GM23338 (cell line): Measurements from ENCODE around the gene TNS3.

Experiments used
- CREB1 ChIP-seq: fragments of 250-450 bp; sonication (Bioruptor Pico); IDR thresholded peaks from 2 replicates; pipeline ENCODE4 v1.5.0; 2020; ENCODE audit warnings: low read depth, mild to moderate bottlenecking, moderate library complexity
- EZH2 ChIP-seq: fragments of 200-600 bp; sonication (generic); IDR thresholded peaks from one replicate; pipeline ENCODE4 v1.8.0; 2017; ENCODE audit warnings: antibody characterized with exemption, mild to moderate bottlenecking, low read depth; ENCODE audit not compliant: unreplicated experiment
- EZH2phosphoT487 ChIP-seq: fragments of 200-600 bp; sonication (generic); IDR thresholded peaks from one replicate; pipeline ENCODE4 v1.8.1; 2018; ENCODE audit warnings: antibody characterized with exemption; ENCODE audit not compliant: unreplicated experiment
- JUNB ChIP-seq: IDR thresholded peaks from one replicate; pipeline ENCODE4 v1.6.1; 2016; ENCODE audit warnings: antibody characterized with exemption; ENCODE audit not compliant: unreplicated experiment
- POLR2AphosphoS5 ChIP-seq: IDR thresholded peaks from 2 replicates; pipeline ENCODE4 v1.6.1; 2016; ENCODE audit warnings: antibody characterized with exemption, low read depth
- ZNF114 ChIP-seq: fragments of 250-450 bp; sonication (Bioruptor Pico); IDR thresholded peaks from 2 replicates; pipeline ENCODE4 v1.5.0; 2020; ENCODE audit warnings: mild to moderate bottlenecking, moderate library complexity
- TF ChIP-seq, protein P1 (sequence below), 2 experiments: fragments of 200-600 bp in 1 of 2; sonication (generic) in 1 of 2; conservative IDR thresholded peaks; 2 replicates each; pipeline versions ENCODE4 v1.5.1 to v1.6.1; 2016 to 2017; ENCODE audit warnings: antibody characterized with exemption in 2 of 2, low read depth in 2 of 2, mild to moderate bottlenecking in 2 of 2, moderate library complexity in 1 of 2
- TF ChIP-seq, protein P2 (sequence below): IDR thresholded peaks from one replicate; pipeline ENCODE4 v1.6.1; 2018; ENCODE audit warnings: antibody characterized with exemption; ENCODE audit not compliant: unreplicated experiment
- TF ChIP-seq, protein P3 (sequence below): fragments of 250-450 bp; sonication (Bioruptor Pico); IDR thresholded peaks from 2 replicates; pipeline ENCODE4 v1.5.0; 2020; ENCODE audit warnings: mild to moderate bottlenecking, moderate library complexity
- TF ChIP-seq, protein P4 (sequence below): IDR thresholded peaks from 2 replicates; pipeline ENCODE4 v1.6.1; 2016; ENCODE audit warnings: antibody characterized with exemption

DNA sequence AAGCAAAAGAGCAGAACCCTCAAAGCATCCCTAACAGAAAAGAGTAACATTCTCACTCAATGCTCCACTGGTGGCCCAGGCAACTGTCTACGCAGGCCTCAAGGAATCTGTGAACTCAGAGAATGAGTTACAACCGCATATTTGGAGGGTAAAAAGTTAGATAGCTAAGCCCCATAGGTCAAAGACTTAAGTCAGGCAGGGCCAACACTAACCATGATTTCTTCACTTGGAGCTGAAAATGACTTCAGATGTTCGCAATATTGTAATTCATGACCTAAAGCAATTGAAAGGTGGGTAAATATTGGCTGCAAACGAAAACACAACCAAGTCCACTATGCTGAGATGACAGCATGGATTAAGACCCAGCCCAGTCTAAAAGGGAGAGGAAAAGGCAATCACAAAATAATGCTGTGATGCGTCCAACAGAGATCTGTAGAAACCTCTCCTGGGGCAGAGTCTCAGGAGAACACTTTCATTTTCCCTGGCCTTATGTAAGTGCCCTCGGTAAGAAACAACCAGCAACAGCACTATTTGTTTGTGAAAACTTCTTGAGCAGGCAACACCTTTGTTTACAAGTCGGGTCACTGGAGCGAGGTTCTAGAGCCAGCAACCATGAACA lies 176.5 kb downstream of the TNS3 start:
- TF ChIP-seq, protein P1, sequence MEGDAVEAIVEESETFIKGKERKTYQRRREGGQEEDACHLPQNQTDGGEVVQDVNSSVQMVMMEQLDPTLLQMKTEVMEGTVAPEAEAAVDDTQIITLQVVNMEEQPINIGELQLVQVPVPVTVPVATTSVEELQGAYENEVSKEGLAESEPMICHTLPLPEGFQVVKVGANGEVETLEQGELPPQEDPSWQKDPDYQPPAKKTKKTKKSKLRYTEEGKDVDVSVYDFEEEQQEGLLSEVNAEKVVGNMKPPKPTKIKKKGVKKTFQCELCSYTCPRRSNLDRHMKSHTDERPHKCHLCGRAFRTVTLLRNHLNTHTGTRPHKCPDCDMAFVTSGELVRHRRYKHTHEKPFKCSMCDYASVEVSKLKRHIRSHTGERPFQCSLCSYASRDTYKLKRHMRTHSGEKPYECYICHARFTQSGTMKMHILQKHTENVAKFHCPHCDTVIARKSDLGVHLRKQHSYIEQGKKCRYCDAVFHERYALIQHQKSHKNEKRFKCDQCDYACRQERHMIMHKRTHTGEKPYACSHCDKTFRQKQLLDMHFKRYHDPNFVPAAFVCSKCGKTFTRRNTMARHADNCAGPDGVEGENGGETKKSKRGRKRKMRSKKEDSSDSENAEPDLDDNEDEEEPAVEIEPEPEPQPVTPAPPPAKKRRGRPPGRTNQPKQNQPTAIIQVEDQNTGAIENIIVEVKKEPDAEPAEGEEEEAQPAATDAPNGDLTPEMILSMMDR (conservative IDR thresholded peaks at IDR 0.05; ENCODE audit: low read depth in 2 of 2): no peak
- TF ChIP-seq EZH2phosphoT487 (no peak), ZNF114 (CRISPR knock-in tag) (no peak), EZH2 (no peak), JUNB (no peak), CREB1 (CRISPR knock-in tag) (no peak), POLR2AphosphoS5 (no peak)
- TF ChIP-seq, protein P2, sequence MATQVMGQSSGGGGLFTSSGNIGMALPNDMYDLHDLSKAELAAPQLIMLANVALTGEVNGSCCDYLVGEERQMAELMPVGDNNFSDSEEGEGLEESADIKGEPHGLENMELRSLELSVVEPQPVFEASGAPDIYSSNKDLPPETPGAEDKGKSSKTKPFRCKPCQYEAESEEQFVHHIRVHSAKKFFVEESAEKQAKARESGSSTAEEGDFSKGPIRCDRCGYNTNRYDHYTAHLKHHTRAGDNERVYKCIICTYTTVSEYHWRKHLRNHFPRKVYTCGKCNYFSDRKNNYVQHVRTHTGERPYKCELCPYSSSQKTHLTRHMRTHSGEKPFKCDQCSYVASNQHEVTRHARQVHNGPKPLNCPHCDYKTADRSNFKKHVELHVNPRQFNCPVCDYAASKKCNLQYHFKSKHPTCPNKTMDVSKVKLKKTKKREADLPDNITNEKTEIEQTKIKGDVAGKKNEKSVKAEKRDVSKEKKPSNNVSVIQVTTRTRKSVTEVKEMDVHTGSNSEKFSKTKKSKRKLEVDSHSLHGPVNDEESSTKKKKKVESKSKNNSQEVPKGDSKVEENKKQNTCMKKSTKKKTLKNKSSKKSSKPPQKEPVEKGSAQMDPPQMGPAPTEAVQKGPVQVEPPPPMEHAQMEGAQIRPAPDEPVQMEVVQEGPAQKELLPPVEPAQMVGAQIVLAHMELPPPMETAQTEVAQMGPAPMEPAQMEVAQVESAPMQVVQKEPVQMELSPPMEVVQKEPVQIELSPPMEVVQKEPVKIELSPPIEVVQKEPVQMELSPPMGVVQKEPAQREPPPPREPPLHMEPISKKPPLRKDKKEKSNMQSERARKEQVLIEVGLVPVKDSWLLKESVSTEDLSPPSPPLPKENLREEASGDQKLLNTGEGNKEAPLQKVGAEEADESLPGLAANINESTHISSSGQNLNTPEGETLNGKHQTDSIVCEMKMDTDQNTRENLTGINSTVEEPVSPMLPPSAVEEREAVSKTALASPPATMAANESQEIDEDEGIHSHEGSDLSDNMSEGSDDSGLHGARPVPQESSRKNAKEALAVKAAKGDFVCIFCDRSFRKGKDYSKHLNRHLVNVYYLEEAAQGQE: no peak
- TF ChIP-seq, protein P3, sequence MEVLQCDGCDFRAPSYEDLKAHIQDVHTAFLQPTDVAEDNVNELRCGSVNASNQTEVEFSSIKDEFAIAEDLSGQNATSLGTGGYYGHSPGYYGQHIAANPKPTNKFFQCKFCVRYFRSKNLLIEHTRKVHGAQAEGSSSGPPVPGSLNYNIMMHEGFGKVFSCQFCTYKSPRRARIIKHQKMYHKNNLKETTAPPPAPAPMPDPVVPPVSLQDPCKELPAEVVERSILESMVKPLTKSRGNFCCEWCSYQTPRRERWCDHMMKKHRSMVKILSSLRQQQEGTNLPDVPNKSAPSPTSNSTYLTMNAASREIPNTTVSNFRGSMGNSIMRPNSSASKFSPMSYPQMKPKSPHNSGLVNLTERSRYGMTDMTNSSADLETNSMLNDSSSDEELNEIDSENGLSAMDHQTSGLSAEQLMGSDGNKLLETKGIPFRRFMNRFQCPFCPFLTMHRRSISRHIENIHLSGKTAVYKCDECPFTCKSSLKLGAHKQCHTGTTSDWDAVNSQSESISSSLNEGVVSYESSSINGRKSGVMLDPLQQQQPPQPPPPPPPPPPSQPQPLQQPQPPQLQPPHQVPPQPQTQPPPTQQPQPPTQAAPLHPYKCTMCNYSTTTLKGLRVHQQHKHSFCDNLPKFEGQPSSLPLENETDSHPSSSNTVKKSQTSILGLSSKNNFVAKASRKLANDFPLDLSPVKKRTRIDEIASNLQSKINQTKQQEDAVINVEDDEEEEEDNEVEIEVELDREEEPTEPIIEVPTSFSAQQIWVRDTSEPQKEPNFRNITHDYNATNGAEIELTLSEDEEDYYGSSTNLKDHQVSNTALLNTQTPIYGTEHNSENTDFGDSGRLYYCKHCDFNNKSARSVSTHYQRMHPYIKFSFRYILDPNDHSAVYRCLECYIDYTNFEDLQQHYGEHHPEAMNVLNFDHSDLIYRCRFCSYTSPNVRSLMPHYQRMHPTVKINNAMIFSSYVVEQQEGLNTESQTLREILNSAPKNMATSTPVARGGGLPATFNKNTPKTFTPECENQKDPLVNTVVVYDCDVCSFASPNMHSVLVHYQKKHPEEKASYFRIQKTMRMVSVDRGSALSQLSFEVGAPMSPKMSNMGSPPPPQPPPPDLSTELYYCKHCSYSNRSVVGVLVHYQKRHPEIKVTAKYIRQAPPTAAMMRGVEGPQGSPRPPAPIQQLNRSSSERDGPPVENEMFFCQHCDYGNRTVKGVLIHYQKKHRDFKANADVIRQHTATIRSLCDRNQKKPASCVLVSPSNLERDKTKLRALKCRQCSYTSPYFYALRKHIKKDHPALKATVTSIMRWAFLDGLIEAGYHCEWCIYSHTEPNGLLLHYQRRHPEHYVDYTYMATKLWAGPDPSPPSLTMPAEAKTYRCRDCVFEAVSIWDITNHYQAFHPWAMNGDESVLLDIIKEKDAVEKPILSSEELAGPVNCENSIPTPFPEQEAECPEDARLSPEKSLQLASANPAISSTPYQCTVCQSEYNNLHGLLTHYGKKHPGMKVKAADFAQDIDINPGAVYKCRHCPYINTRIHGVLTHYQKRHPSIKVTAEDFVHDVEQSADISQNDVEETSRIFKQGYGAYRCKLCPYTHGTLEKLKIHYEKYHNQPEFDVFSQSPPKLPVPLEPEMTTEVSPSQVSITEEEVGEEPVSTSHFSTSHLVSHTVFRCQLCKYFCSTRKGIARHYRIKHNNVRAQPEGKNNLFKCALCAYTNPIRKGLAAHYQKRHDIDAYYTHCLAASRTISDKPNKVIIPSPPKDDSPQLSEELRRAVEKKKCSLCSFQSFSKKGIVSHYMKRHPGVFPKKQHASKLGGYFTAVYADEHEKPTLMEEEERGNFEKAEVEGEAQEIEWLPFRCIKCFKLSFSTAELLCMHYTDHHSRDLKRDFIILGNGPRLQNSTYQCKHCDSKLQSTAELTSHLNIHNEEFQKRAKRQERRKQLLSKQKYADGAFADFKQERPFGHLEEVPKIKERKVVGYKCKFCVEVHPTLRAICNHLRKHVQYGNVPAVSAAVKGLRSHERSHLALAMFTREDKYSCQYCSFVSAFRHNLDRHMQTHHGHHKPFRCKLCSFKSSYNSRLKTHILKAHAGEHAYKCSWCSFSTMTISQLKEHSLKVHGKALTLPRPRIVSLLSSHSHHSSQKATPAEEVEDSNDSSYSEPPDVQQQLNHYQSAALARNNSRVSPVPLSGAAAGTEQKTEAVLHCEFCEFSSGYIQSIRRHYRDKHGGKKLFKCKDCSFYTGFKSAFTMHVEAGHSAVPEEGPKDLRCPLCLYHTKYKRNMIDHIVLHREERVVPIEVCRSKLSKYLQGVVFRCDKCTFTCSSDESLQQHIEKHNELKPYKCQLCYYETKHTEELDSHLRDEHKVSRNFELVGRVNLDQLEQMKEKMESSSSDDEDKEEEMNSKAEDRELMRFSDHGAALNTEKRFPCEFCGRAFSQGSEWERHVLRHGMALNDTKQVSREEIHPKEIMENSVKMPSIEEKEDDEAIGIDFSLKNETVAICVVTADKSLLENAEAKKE: no peak
- TF ChIP-seq, protein P4, sequence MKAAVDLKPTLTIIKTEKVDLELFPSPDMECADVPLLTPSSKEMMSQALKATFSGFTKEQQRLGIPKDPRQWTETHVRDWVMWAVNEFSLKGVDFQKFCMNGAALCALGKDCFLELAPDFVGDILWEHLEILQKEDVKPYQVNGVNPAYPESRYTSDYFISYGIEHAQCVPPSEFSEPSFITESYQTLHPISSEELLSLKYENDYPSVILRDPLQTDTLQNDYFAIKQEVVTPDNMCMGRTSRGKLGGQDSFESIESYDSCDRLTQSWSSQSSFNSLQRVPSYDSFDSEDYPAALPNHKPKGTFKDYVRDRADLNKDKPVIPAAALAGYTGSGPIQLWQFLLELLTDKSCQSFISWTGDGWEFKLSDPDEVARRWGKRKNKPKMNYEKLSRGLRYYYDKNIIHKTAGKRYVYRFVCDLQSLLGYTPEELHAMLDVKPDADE: no peak
